Activated CD8-positive, alpha-beta memory T cell treated with anti-CD3 and anti-CD28 coated beads, Interleukin-2, amount 50 U/mL, for 24 hours (primary cell): ENCODE data around the gene TGIF2.
"Not testable (repeated sequence)": the region's sequence is repeated elsewhere in the genome, so short reads cannot be mapped to it uniquely, and the experiment has no call there.

Experiments used
- DNase-seq: peaks from one replicate; pipeline ENCODE4 v3.0.0-alpha.2; 2020; ENCODE audit errors: extremely low read depth

The TGIF2 gene

GRCh38 chr20:36614781-36615557 is 41.6 kb downstream of the TGIF2 start:
- no peak for DNase-seq

DNA sequence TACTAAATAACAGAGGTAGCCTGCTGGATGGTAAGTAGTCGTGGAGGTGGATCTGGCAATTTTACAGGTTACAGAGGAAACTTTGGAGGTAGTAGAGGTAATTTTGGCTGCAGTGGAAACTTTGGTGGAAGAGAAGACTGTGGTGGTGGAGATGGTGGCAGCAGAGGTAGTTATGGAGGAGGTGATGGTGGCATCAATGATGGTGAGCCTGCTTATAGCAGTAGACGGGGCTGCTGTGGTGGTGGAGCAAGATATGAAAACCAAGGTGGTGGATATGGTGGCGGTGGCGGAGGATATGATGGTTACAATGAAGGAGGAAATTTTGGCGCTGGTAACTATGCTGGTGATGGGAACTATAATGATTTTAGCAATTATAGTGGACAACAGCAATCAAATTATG is 47.5 kb downstream of the TGIF2 start:
- DNase-seq = no peak

DNA sequence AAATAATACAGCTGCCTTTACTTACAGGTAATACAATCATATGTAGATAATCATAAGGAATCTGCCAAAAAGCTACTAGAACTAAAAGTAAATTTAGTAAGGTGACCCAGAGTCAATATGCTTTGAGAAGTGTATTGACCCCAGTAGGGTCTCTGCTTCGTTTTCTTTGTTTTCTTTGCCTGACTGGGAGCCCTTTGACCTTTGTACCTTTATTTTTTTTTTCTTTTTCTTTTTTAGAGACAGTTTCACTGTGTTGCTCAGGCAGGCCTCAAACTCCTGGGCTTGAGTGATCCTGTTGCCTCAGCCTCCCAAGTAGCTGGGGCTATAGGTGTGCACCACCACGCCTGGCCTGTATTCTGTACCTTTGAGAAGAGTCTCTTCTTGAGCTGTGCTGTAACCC is 50.0 kb downstream of the TGIF2 start:
- no peak for DNase-seq

- no peak for DNase-seq
Observed at GRCh38 chr20:36624068-36624943, 50.9 kb downstream of the TGIF2 start.

DNA sequence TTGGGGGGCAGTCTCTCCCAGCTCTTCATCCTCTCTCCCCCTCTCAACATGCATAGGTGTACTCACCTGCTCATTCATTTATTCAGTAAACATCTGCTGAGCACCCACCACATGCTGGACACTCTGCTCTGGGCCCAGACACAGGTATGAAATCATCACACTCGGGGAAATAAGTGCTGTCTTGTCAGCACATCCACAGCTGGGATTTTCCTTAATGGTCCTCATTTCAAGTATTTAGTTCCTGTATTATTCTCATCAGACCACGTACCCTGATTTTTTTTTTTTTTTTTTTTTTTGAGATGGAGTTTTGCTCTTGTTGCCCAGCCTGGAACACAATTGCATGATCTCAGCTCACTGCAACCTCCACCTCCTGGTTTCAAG is 51.5 kb downstream of the TGIF2 start:
- no peak for DNase-seq

GRCh38 chr20:36628076-36628475 is 54.7 kb downstream of the TGIF2 start:
- no peak for DNase-seq

DNA sequence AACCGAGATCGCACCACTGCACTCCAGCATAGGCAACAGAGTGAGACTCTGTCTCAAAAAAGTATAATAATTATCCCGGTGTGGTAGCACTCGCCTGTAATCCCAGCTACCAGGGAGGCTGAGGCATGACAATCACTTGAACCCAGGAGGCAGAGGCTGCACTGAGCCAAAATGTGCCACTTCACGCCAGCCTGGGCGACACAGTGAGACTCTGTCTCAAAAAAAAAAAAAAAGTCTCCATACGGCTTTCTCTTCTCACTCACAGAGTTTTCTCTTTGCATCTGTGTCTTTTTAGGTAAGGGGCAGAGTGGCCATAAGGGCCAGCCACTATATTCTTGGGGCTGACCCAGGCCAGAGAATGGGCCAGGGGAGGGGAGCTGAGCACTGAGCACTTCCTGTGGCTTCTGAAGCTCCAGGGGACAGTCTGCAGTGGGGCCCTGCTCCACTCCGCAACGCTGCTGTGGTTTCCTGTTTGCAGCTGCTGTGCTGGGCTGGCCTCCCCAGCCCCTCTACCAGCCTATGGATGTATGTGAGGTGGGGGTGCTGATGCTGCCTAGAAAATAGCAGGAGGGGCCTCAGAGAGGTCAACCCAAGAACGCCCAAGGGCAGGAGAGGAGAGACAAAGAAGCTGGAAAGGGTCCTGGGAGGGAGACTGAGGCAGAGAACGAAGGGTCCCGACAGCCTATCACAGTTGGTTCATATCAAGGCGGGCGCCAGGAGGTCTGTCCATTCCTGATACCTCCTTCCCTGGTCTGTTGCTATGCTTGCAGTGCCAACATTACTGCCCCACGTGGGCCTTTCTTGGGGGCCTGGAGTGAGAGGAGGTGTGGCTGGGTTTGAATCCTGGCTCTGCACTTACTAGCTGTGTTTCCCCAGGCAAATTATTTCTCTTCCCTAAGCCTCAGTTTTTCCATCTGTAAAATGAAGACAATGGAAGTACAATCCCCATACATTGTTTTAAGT is 56.6 kb downstream of the TGIF2 start:
- DNase-seq = no peak

GRCh38 chr20:36631646-36632045 is 58.2 kb downstream of the TGIF2 start:
- no peak for DNase-seq

GRCh38 chr20:36632147-36632486 is 58.7 kb downstream of the TGIF2 start:
- no peak for DNase-seq

- no peak for DNase-seq
Observed at GRCh38 chr20:36632487-36633284, 59.3 kb downstream of the TGIF2 start.

- DNase-seq = no peak
Observed at GRCh38 chr20:36633285-36633772, 59.9 kb downstream of the TGIF2 start.

- DNase-seq = no peak
Observed at GRCh38 chr20:36634342-36634741, 60.9 kb downstream of the TGIF2 start.

- DNase-seq = not testable (repeated sequence)
Observed at GRCh38 chr20:36638876-36639400, 65.5 kb downstream of the TGIF2 start.

GRCh38 chr20:36641506-36641843 is 68.1 kb downstream of the TGIF2 start:
- DNase-seq = no peak

GRCh38 chr20:36642136-36642535 is 68.7 kb downstream of the TGIF2 start:
- DNase-seq = no peak
